ENCODE data around the gene RRAS2.
"Not testable (repeated sequence)": the region's sequence is repeated elsewhere in the genome, so short reads cannot be mapped to it uniquely, and the experiment has no call there.

Gene RRAS2

GRCh38 chr11:14253840-14254239, 105.1 kb downstream of the RRAS2 start:
- Histone ChIP-seq H3K4me3 (replicated peaks; ENCODE audit: insufficient read depth, low read length) (no peak overlapping the region), H3K27me3 (ENCODE audit: insufficient read depth, poor library complexity, severe bottlenecking) (peaks cover 10% of the 10 kb centered on the region), H3K27ac (replicated peaks) (no peak overlapping the region)
- TF ChIP-seq GABPA (IDR thresholded peaks at IDR 0.05; ENCODE audit: low read depth), result no peak
- TF ChIP-seq SPI1 (IDR thresholded peaks at IDR 0.05; ENCODE audit: borderline replicate concordance, low read depth), result no peak
- TF ChIP-seq POLR2AphosphoS5 (IDR thresholded peaks at IDR 0.05; ENCODE audit: low read depth), result no peak
- TF ChIP-seq CTCF (IDR thresholded peaks at IDR 0.05; ENCODE audit: insufficient read depth, low read length), result no peak
- TF ChIP-seq REST (IDR thresholded peaks at IDR 0.05; ENCODE audit: insufficient replicate concordance, low read depth), result no peak
- DNase-seq (ENCODE audit: low read depth in 1 of 2, low spot score in 1 of 2), result no peak

GRCh38 chr11:14253421-14253820, 105.6 kb downstream of the RRAS2 start:
- Histone ChIP-seq H3K4me3 (replicated peaks; ENCODE audit: insufficient read depth, low read length) (no peak overlapping the region), H3K27ac (replicated peaks) (no peak overlapping the region), H3K27me3 (ENCODE audit: insufficient read depth, poor library complexity, severe bottlenecking) (peaks cover 15% of the 10 kb centered on the region)
- TF ChIP-seq REST (IDR thresholded peaks at IDR 0.05; ENCODE audit: insufficient replicate concordance, low read depth) (no peak), GABPA (IDR thresholded peaks at IDR 0.05; ENCODE audit: low read depth) (no peak), CTCF (IDR thresholded peaks at IDR 0.05; ENCODE audit: insufficient read depth, low read length) (no peak), POLR2AphosphoS5 (IDR thresholded peaks at IDR 0.05; ENCODE audit: low read depth) (no peak), SPI1 (IDR thresholded peaks at IDR 0.05; ENCODE audit: borderline replicate concordance, low read depth) (no peak)
- DNase-seq (ENCODE audit: low read depth in 1 of 2, low spot score in 1 of 2), result no peak

- H3K27ac ChIP-seq (replicated peaks); DNase-seq (ENCODE audit: low read depth in 1 of 2, low spot score in 1 of 2); H3K4me3 ChIP-seq (replicated peaks; ENCODE audit: insufficient read depth, low read length): not testable (repeated sequence)
- peaks cover 19% of the 10 kb centered on the region for H3K27me3 ChIP-seq (ENCODE audit: insufficient read depth, poor library complexity, severe bottlenecking)
These were observed 106.5 kb downstream of the RRAS2 start for GRCh38 chr11:14252501-14252900.

- H3K27ac ChIP-seq (replicated peaks), result no peak overlapping the region
- no peak for DNase-seq (ENCODE audit: low read depth in 1 of 2, low spot score in 1 of 2)
- no peak overlapping the region for H3K4me3 ChIP-seq (replicated peaks; ENCODE audit: insufficient read depth, low read length)
- TF ChIP-seq GABPA (IDR thresholded peaks at IDR 0.05; ENCODE audit: low read depth) (no peak), POLR2AphosphoS5 (IDR thresholded peaks at IDR 0.05; ENCODE audit: low read depth) (no peak), SPI1 (IDR thresholded peaks at IDR 0.05; ENCODE audit: borderline replicate concordance, low read depth) (no peak), CTCF (IDR thresholded peaks at IDR 0.05; ENCODE audit: insufficient read depth, low read length) (no peak), REST (IDR thresholded peaks at IDR 0.05; ENCODE audit: insufficient replicate concordance, low read depth) (no peak)
- peaks cover 18% of the 10 kb centered on the region for H3K27me3 ChIP-seq (ENCODE audit: insufficient read depth, poor library complexity, severe bottlenecking)
These were observed 107.2 kb downstream of the RRAS2 start for GRCh38 chr11:14251754-14252153.

All from HL-60 (cell line).